BLaER1 treated with 17β-estradiol and CSF1 and Interleukin-3, amounts not matched to agents 10 nM and 100 nM (cell line): Measurements from ENCODE around the gene C9orf72.

Experiments
- H3K27ac ChIP-seq, 11 experiments: shearing (Covaris generic); formaldehyde crosslinking; 2 replicates each; pipeline ENCODE4 v1.8.1; 2022
- H3K27me3 ChIP-seq, 11 experiments: shearing (Covaris generic); formaldehyde crosslinking; 2 replicates each; pipeline ENCODE4 v1.8.1; 2022
- H3K36me3 ChIP-seq, 11 experiments: shearing (Covaris generic); formaldehyde crosslinking; 2 replicates each; pipeline ENCODE4 v1.8.1; 2022
- H3K4me1 ChIP-seq, 10 experiments: shearing (Covaris generic); formaldehyde crosslinking; 2 replicates each; pipeline ENCODE4 v1.8.1; 2022
- H3K4me2 ChIP-seq, 11 experiments: shearing (Covaris generic); formaldehyde crosslinking; 2 replicates each; pipeline ENCODE4 v1.8.1; 2022
- H3K4me3 ChIP-seq, 10 experiments: shearing (Covaris generic); formaldehyde crosslinking; 2 replicates each; pipeline ENCODE4 v1.8.1; 2022
- H3K9ac ChIP-seq, 11 experiments: shearing (Covaris generic); formaldehyde crosslinking; 2 replicates each; pipeline ENCODE4 v1.8.1; 2022
- H3K9me3 ChIP-seq, 11 experiments: shearing (Covaris generic); formaldehyde crosslinking; replicated peaks in 1 of 11; 2 replicates each; pipeline ENCODE4 v1.8.1; 2022
- H4K20me1 ChIP-seq, 11 experiments: shearing (Covaris generic); formaldehyde crosslinking; 2 replicates each; pipeline ENCODE4 v1.8.1; 2022
- Cebpa-rat ChIP-seq, 11 experiments: shearing (Covaris generic); IDR thresholded peaks; 2 replicates each; pipeline ENCODE4 v1.8.1; 2022

Gene C9orf72

GRCh38 chr9:27590651-27591050, 17.4 kb upstream of the C9orf72 start:
- 0 out of 22 replicates have a peak overlapping the region, but pooled peaks of 1 of the 11 experiments have one; percentile 13 for H3K27ac ChIP-seq
- peaks cover 6 to 37% (median 15%) of the 10 kb centered on the region in 10 experiments; a peak in 16 of 20 replicates for H3K4me1 ChIP-seq
- H3K4me3 ChIP-seq = no peak overlapping the region
- TF ChIP-seq Cebpa-rat (IDR thresholded peaks at IDR 0.05) = no peak
- no peaks in the 10 kb centered on the region for H3K27me3 ChIP-seq
- peak overlapping the region in 1 of 11 experiments; percentile 9; a peak in 1 of 22 replicates for H3K4me2 ChIP-seq
- no peaks in the 10 kb centered on the region for H3K36me3 ChIP-seq
- H4K20me1 ChIP-seq = no peaks in the 10 kb centered on the region
- peaks cover 0 to 27% (median 4%) of the 10 kb centered on the region in 11 experiments; a peak in 10 of 22 replicates for H3K9me3 ChIP-seq
- no peak overlapping the region for H3K9ac ChIP-seq

- no peak overlapping the region for H3K4me3 ChIP-seq
- TF ChIP-seq Cebpa-rat (IDR thresholded peaks at IDR 0.05) = no peak
- peaks cover 0 to 27% (median 4%) of the 10 kb centered on the region in 11 experiments; a peak in 10 of 22 replicates for H3K9me3 ChIP-seq
- H3K4me2 ChIP-seq = peak overlapping the region in 4 of 11 experiments; percentile 9 to 70 (median 19); a peak in 5 of 22 replicates
- H4K20me1 ChIP-seq = no peaks in the 10 kb centered on the region
- H3K9ac ChIP-seq = no peak overlapping the region
- no peaks in the 10 kb centered on the region for H3K36me3 ChIP-seq
- H3K4me1 ChIP-seq = peaks cover 6 to 43% (median 15%) of the 10 kb centered on the region in 10 experiments; a peak in 16 of 20 replicates
- H3K27ac ChIP-seq = peak overlapping the region in 3 of 11 experiments; percentile 11 to 21 (median 14); a peak in 4 of 22 replicates
- H3K27me3 ChIP-seq = no peaks in the 10 kb centered on the region
These were observed 16.2 kb upstream of the C9orf72 start for GRCh38 chr9:27589462-27589861.

DNA sequence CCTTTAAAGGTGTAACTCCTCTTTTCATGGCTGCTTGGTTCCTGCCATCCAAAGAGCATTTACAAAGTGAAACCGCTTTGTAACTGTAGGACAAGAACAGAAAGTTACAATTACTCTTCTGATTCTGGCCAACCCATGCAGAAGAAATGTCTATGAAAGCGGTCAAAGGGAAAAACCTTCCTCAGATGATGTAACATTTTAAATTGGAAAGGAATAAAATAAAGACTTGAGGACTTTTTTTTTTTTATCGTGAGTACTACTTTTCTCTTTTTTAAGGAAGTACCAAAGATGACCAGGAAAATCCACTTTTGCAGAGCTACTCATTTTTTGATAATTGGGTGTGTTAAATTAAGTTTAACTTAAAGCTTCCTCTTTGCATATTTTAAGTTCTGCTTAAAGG, 13.0 kb upstream of the C9orf72 start:
- Histone ChIP-seq H3K9me3 (peaks cover 0 to 24% (median 4%) of the 10 kb centered on the region in 11 experiments; a peak in 10 of 22 replicates), H4K20me1 (no peaks in the 10 kb centered on the region), H3K9ac (0 out of 22 replicates have a peak overlapping the region, but pooled peaks of 2 of the 11 experiments have one; percentile 31 to 48), H3K4me3 (peak overlapping the region in 1 of 10 experiments; percentile 28; a peak in 3 of 20 replicates), H3K27me3 (no peaks in the 10 kb centered on the region), H3K36me3 (no peaks in the 10 kb centered on the region), H3K4me1 (peaks cover 6 to 55% (median 15%) of the 10 kb centered on the region in 10 experiments; a peak in 16 of 20 replicates), H3K4me2 (peak overlapping the region in 4 of 11 experiments; percentile 49 to 91 (median 68); a peak in 9 of 22 replicates), H3K27ac (peak overlapping the region in 4 of 11 experiments; percentile 23 to 55 (median 41); a peak in 7 of 22 replicates)
- TF ChIP-seq Cebpa-rat (IDR thresholded peaks at IDR 0.05) = no peak

DNA sequence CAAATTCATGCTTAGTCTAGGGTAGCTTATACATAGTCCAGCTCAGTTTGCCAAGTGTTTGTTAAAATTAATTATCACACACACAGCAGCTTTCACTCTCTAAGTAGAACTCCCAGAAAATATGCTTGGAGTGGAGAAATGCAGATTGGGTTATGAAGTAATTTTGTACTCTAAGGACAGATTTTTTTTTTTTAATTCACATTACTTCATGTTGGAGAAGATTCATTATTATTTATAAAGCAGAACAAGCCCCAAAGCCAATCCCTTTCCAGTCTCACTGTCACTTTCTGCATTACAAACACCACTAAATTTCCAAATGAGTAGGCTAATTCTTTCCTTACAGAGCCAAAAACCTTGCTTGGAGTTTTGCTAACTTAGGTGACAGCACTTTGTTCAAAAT, 11.7 kb upstream of the C9orf72 start:
- peaks cover 6 to 58% (median 15%) of the 10 kb centered on the region in 10 experiments; a peak in 16 of 20 replicates for H3K4me1 ChIP-seq
- no peak for TF ChIP-seq Cebpa-rat (IDR thresholded peaks at IDR 0.05)
- H3K27me3 ChIP-seq = no peaks in the 10 kb centered on the region
- H3K27ac ChIP-seq = no peak overlapping the region
- H3K4me3 ChIP-seq = no peak overlapping the region
- no peak overlapping the region for H3K9ac ChIP-seq
- no peaks in the 10 kb centered on the region for H4K20me1 ChIP-seq
- peak overlapping the region in 1 of 11 experiments; percentile 1; a peak in 1 of 22 replicates for H3K4me2 ChIP-seq
- H3K9me3 ChIP-seq = peaks cover 0 to 10% (median 0%) of the 10 kb centered on the region in 11 experiments; a peak in 7 of 22 replicates
- H3K36me3 ChIP-seq = no peaks in the 10 kb centered on the region

DNA sequence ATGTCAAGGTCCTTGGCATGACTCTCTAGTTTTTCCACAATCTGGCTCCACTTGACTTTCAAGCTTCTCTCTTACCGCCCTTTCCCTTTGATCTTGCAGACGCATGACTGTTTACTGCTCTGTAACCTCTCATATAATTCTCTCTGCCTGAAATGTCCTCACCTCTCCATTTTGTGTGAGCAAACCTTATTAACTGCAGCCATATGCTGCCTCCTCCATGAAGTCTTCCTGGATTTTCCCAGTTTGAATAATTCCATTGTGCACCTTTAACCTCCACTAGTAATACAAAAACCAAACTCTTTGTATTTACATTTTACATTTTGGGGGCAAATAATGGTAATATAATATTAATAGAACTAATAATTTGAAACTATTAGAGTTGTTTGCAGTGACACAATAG, 9.5 kb upstream of the C9orf72 start:
- Histone ChIP-seq H4K20me1 (no peaks in the 10 kb centered on the region), H3K27ac (no peak overlapping the region)
- no peak for TF ChIP-seq Cebpa-rat (IDR thresholded peaks at IDR 0.05)

DNA sequence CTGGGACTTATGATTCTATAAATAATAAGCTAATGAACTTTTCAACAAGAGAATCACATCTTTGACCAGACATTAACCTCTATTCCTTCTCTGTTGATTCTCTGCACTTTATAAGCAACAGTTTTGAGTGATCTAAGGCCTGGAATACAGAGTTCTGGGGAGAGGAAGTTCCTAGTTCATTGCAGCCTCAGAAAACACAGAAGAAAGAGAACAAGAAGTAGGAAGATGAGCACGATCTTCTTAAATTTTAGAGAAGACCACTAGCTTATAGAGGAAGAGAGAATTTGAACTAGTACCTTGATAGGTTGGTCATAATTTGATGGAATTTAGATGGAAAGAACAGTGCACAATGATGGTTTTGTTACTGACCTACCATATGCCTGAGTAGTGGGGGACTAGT, 8.5 kb upstream of the C9orf72 start:
- H3K27me3 ChIP-seq = no peaks in the 10 kb centered on the region
- H3K9me3 ChIP-seq = peaks cover 4 to 15% (median 10%) of the 10 kb centered on the region in 11 experiments; a peak in 19 of 22 replicates
- H3K27ac ChIP-seq = peak overlapping the region in 1 of 11 experiments; percentile 41; a peak in 2 of 22 replicates
- H3K4me1 ChIP-seq = peaks cover 0 to 34% (median 3%) of the 10 kb centered on the region in 10 experiments; a peak in 8 of 20 replicates
- peak overlapping the region in 2 of 11 experiments; percentile 33 to 39; a peak in 4 of 22 replicates for H3K4me2 ChIP-seq
- no peak overlapping the region for H3K9ac ChIP-seq
- H4K20me1 ChIP-seq = no peaks in the 10 kb centered on the region
- H3K36me3 ChIP-seq = no peaks in the 10 kb centered on the region
- no peak overlapping the region for H3K4me3 ChIP-seq
- TF ChIP-seq Cebpa-rat (IDR thresholded peaks at IDR 0.05) = no peak

More for the DNA sequence above, 9.5 kb upstream of the C9orf72 start:
- Histone ChIP-seq H3K36me3 (no peaks in the 10 kb centered on the region), H3K4me2 (no peak overlapping the region), H3K27me3 (no peaks in the 10 kb centered on the region), H3K9me3 (peaks cover 4 to 12% (median 10%) of the 10 kb centered on the region in 11 experiments; a peak in 19 of 22 replicates), H3K4me3 (no peak overlapping the region), H3K4me1 (peaks cover 0 to 44% (median 5%) of the 10 kb centered on the region in 10 experiments; a peak in 11 of 20 replicates), H3K9ac (no peak overlapping the region)

DNA sequence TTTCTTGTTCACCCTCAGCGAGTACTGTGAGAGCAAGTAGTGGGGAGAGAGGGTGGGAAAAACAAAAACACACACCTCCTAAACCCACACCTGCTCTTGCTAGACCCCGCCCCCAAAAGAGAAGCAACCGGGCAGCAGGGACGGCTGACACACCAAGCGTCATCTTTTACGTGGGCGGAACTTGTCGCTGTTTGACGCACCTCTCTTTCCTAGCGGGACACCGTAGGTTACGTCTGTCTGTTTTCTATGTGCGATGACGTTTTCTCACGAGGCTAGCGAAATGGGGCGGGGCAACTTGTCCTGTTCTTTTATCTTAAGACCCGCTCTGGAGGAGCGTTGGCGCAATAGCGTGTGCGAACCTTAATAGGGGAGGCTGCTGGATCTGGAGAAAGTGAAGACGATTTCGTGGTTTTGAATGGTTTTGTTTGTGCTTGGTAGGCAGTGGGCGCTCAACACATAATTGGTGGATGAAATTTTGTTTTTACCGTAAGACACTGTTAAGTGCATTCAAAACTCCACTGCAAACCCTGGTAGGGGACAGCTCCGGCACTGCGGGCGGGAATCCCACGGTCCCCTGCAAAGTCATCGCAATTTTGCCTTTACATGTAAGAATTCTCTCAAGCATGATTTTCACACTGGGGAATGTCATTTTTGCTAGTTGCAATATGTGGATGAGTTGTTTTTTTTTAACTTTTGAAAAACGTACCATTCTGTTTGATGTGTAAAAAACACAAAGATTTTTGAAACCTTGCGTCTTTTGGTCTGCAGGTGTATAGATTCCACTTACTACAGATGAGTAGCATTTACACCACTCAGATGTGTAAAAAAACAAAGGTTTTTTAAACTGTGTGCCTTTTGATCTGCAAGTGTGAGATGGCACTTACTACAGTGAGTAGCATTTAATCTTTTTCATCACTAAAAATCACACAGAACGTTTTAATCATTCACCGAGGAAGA, 631 bp upstream of the C9orf72 start:
- Histone ChIP-seq H3K36me3 (no peaks in the 10 kb centered on the region), H4K20me1 (no peaks in the 10 kb centered on the region), H3K27ac (peak overlapping the region; percentile 91 to 100 (median 95)), H3K9me3 (peaks cover 10 to 34% (median 13%) of the 10 kb centered on the region in 11 experiments), H3K9ac (peak overlapping the region; percentile 91 to 100 (median 95)), H3K4me3 (peak overlapping the region; percentile 77 to 91 (median 88)), H3K4me1 (peaks cover 15 to 31% (median 21%) of the 10 kb centered on the region in 10 experiments; a peak in 19 of 20 replicates), H3K27me3 (no peaks in the 10 kb centered on the region), H3K4me2 (peak overlapping the region; percentile 71 to 91 (median 84))
- TF ChIP-seq Cebpa-rat (IDR thresholded peaks at IDR 0.05) = peak in 3 of 11 experiments; percentile 25 to 73 (median 46); a peak in 2 of 22 replicates

DNA sequence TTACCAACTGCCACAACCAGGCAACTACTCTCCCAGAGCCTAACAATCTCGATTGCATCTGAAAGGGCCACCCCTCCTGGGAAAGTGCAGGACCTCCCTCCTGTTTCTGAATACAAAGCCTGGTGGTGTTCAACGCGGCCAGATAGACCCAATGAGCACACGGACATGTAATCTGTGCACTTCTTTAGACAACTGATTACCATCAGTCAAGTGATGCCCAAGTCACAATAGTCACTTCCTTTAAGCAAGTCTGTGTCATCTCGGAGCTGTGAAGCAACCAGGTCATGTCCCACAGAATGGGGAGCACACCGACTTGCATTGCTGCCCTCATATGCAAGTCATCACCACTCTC, 739 bp downstream of the C9orf72 start:
- Histone ChIP-seq H3K9me3 (peaks cover 0 to 24% (median 6%) of the 10 kb centered on the region in 11 experiments; a peak in 11 of 22 replicates), H3K4me3 (peak overlapping the region; percentile 77 to 91 (median 88)), H4K20me1 (no peaks in the 10 kb centered on the region), H3K9ac (peak overlapping the region; percentile 91 to 100 (median 95)), H3K4me1 (peaks cover 15 to 41% (median 21%) of the 10 kb centered on the region in 10 experiments; a peak in 19 of 20 replicates), H3K36me3 (peaks cover 0 to 4% (median 0%) of the 10 kb centered on the region in 11 experiments; a peak in 3 of 22 replicates), H3K4me2 (peak overlapping the region; percentile 79 to 94 (median 87)), H3K27me3 (no peaks in the 10 kb centered on the region), H3K27ac (peak overlapping the region; percentile 91 to 100 (median 95))
- TF ChIP-seq Cebpa-rat (IDR thresholded peaks at IDR 0.05) = peak in 8 of 11 experiments; percentile 39 to 81 (median 62); a peak in 10 of 22 replicates
